Breast epithelium (tissue), 4 donors: ENCODE measurements around the gene HMGXB3. TPM values are rescaled to one million over a fixed set of nuclear protein-coding genes. Genes with fewer than 3 reads are reported as not detected.

Source experiments
- DNase-seq, 2 donors: peaks; one replicate each; pipeline ENCODE4 v3.0.0-alpha.2; 2019; ENCODE audit warnings: low spot score in 2 of 2
- H3K27ac ChIP-seq, 2 donors: fragments of 200-600 bp; sonication (generic) in 1 of 2; one replicate each; pipeline ENCODE4 v1.5.1; 2016 to 2019; ENCODE audit warnings: mild to moderate bottlenecking in 1 of 2
- H3K27me3 ChIP-seq, 2 donors: fragments of 200-600 bp; sonication (generic) in 1 of 2; one replicate each; pipeline versions ENCODE4 v1.5.1 to v1.6.0; 2017 to 2019; ENCODE audit warnings: control low read depth in 1 of 2, mild to moderate bottlenecking in 1 of 2
- H3K36me3 ChIP-seq: fragments of 200-600 bp; one replicate; pipeline ENCODE4 v1.5.1; 2019
- H3K4me1 ChIP-seq, 2 donors: fragments of 200-600 bp; sonication (generic); one replicate each; pipeline ENCODE4 v1.5.1; 2016 to 2019; ENCODE audit warnings: control low read depth in 1 of 2
- H3K4me3 ChIP-seq, 3 donors: fragments of 200-600 bp; sonication (generic); 1 replicate in 2 of 3; 2 replicates in 1 of 3; pipeline ENCODE4 v1.5.1; 2016 to 2019; ENCODE audit warnings: mild to moderate bottlenecking in 3 of 3, moderate library complexity in 2 of 3
- H3K9me3 ChIP-seq, 2 donors: fragments of 200-600 bp; sonication (generic) in 1 of 2; one replicate each; pipeline ENCODE4 v1.5.1; 2016 to 2019; ENCODE audit warnings: control low read depth in 1 of 2
- CTCF ChIP-seq, 3 donors: fragments of 450-650 bp; IDR thresholded peaks; one replicate each; pipeline ENCODE4 v1.5.1; 2016 to 2017; ENCODE audit warnings: antibody characterized with exemption in 3 of 3, mild to moderate bottlenecking in 3 of 3, moderate library complexity in 3 of 3
- POLR2A ChIP-seq: fragments of 450-650 bp; IDR thresholded peaks from one replicate; pipeline ENCODE4 v1.6.1; 2016; ENCODE audit warnings: antibody characterized with exemption, mild to moderate bottlenecking, moderate library complexity
- POLR2AphosphoS5 ChIP-seq, 3 donors: sonication (generic); formaldehyde crosslinking; IDR thresholded peaks; one replicate each; pipeline ENCODE4 v1.6.1; 2017; ENCODE audit warnings: antibody characterized with exemption in 3 of 3
- intact Hi-C: fragments of 100-400 bp; cut with DNase I; formaldehyde crosslinking; loops from one replicate; pipeline ENCODE4 v1.15.1; 2023; ENCODE audit warnings: low total_unique reads
- total RNA-seq, 3 donors: library from RNA; depleted of rRNA; stranded (reverse); fragments of >200 nt; gene quantifications; one replicate each; pipeline ENCODE4 v1.1.0, GENCODE V29; 2016

HMGXB3 gene
- total RNA-seq, 3 donors from 2014 or later = 35.2 to 80.9 (median 57.7) TPM

- no peaks in the 10 kb centered on the region for H3K27me3 ChIP-seq
- H3K27ac ChIP-seq = no peak overlapping the region
- no peaks in the 10 kb centered on the region for H3K36me3 ChIP-seq
- intact Hi-C loops = no loop called here
- TF ChIP-seq CTCF (IDR thresholded peaks at IDR 0.05) (no peak), POLR2AphosphoS5 (IDR thresholded peaks at IDR 0.05) (no peak), POLR2A (no peak)
- no peak overlapping the region for H3K4me3 ChIP-seq
- no peaks in the 10 kb centered on the region for H3K9me3 ChIP-seq
- no peaks in the 10 kb centered on the region for H3K4me1 ChIP-seq
- no peak for DNase-seq
These were observed 73.1 kb downstream of the HMGXB3 start for GRCh38 chr5:150073677-150074076.

GRCh38 chr5:150075233-150075632 lies 74.7 kb downstream of the HMGXB3 start:
- no peak overlapping the region for H3K4me3 ChIP-seq
- H3K9me3 ChIP-seq = no peaks in the 10 kb centered on the region
- no peaks in the 10 kb centered on the region for H3K4me1 ChIP-seq
- intact Hi-C loops = loop anchor here (5.0 kb wide), 1 partner anchor 562 kb away; no protein-coding TSS in a partner anchor
- no peaks in the 10 kb centered on the region for H3K27me3 ChIP-seq
- no peak for TF ChIP-seq CTCF (IDR thresholded peaks at IDR 0.05)
- no peak for TF ChIP-seq POLR2AphosphoS5 (IDR thresholded peaks at IDR 0.05)
- no peak for TF ChIP-seq POLR2A
- H3K27ac ChIP-seq = no peak overlapping the region
- no peaks in the 10 kb centered on the region for H3K36me3 ChIP-seq
- DNase-seq = no peak

- H3K9me3 ChIP-seq = no peaks in the 10 kb centered on the region
- no peaks in the 10 kb centered on the region for H3K36me3 ChIP-seq
- TF ChIP-seq CTCF (IDR thresholded peaks at IDR 0.05) (no peak), POLR2A (no peak), POLR2AphosphoS5 (IDR thresholded peaks at IDR 0.05) (no peak)
- H3K4me1 ChIP-seq = no peaks in the 10 kb centered on the region
- H3K27ac ChIP-seq = no peak overlapping the region
- H3K4me3 ChIP-seq = no peak overlapping the region
- H3K27me3 ChIP-seq = no peaks in the 10 kb centered on the region
- intact Hi-C loops = loop anchor here (5.0 kb wide), 1 partner anchor 561 kb away; no protein-coding TSS in a partner anchor
- DNase-seq = peak in 1 of 2 donors; percentile 2
These were observed 75.3 kb downstream of the HMGXB3 start for GRCh38 chr5:150075806-150076205.

GRCh38 chr5:150077060-150077459 lies 76.5 kb downstream of the HMGXB3 start:
- Histone ChIP-seq H3K27ac (no peak overlapping the region), H3K36me3 (no peaks in the 10 kb centered on the region), H3K4me1 (no peaks in the 10 kb centered on the region), H3K27me3 (no peaks in the 10 kb centered on the region), H3K9me3 (no peaks in the 10 kb centered on the region), H3K4me3 (no peak overlapping the region)
- no peak for TF ChIP-seq CTCF (IDR thresholded peaks at IDR 0.05)
- no peak for TF ChIP-seq POLR2A
- no peak for TF ChIP-seq POLR2AphosphoS5 (IDR thresholded peaks at IDR 0.05)
- intact Hi-C loops = loop anchor here (5.0 kb wide), 1 partner anchor 560 kb away; no protein-coding TSS in a partner anchor
- peak in 1 of 2 donors; percentile 12 for DNase-seq

- Histone ChIP-seq H3K36me3 (no peaks in the 10 kb centered on the region), H3K9me3 (no peaks in the 10 kb centered on the region), H3K27me3 (no peaks in the 10 kb centered on the region), H3K4me3 (no peak overlapping the region), H3K27ac (no peak overlapping the region), H3K4me1 (no peaks in the 10 kb centered on the region)
- no peak for DNase-seq
- intact Hi-C loops = loop anchor here (5.0 kb wide), 1 partner anchor 559 kb away; no protein-coding TSS in a partner anchor
- TF ChIP-seq CTCF (IDR thresholded peaks at IDR 0.05) (no peak), POLR2AphosphoS5 (IDR thresholded peaks at IDR 0.05) (no peak), POLR2A (no peak)
These were observed 77.7 kb downstream of the HMGXB3 start for GRCh38 chr5:150077996-150078801.
